Effector memory CD4-positive, alpha-beta T cell (primary cell): Measurements from ENCODE around the gene DPP10.
"Not testable (repeated sequence)": the region's sequence is repeated elsewhere in the genome, so short reads cannot be mapped to it uniquely, and the experiment has no call there.

Experiments
- DNase-seq, 3 donors: peaks; one replicate each; pipeline ENCODE4 v3.0.0-alpha.2; 2020
- H3K27ac ChIP-seq: 2 replicates; pipeline ENCODE4 v1.7.0; 2013; ENCODE audit warnings: mild to moderate bottlenecking, low read length, moderate library complexity; ENCODE audit not compliant: insufficient read depth, poor library complexity, severe bottlenecking
- H3K27me3 ChIP-seq: replicated peaks from 2 replicates; pipeline ENCODE4 v1.7.0; 2013; ENCODE audit warnings: mild to moderate bottlenecking, low read length; ENCODE audit not compliant: insufficient read depth, control insufficient read depth, poor library complexity, severe bottlenecking
- H3K36me3 ChIP-seq: 2 replicates; pipeline ENCODE4 v1.7.0; 2013; ENCODE audit warnings: mild to moderate bottlenecking, low read length, moderate library complexity; ENCODE audit not compliant: control insufficient read depth, insufficient read depth
- H3K4me1 ChIP-seq: 2 replicates; pipeline ENCODE4 v1.7.0; 2013; ENCODE audit warnings: low read length, mild to moderate bottlenecking; ENCODE audit not compliant: control insufficient read depth, insufficient read depth, poor library complexity, severe bottlenecking
- H3K4me3 ChIP-seq: 2 replicates; pipeline ENCODE4 v1.7.0; 2013; ENCODE audit warnings: low read length, low read depth, mild to moderate bottlenecking; ENCODE audit not compliant: insufficient read depth, poor library complexity, severe bottlenecking
- H3K9me3 ChIP-seq: 2 replicates; pipeline ENCODE4 v1.7.0; 2013; ENCODE audit warnings: mild to moderate bottlenecking, low read length, moderate library complexity; ENCODE audit not compliant: control insufficient read depth

DPP10 gene

DNA sequence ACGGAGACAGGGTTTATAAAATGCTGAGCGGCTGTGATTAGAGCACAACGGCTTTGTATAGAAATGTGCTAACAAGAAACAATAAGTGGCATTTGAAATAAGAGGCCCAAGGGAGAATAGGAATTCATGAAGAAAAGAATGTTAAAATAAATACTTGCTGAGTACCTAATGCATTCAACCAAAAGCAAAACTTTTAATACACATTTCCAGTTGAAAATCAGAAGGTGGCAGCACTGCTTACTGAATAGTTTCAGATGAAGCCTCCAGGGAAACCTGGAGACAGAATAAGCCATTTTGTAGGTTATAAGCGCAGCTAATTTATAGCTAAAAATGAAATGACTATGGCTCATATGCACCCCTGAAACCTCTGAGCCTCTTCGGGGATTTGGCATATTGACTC is 286.6 kb downstream of the DPP10 start:
- no peak for DNase-seq
- Histone ChIP-seq H3K27ac (no peak overlapping the region), H3K36me3 (no peaks in the 10 kb centered on the region), H3K4me3 (no peak overlapping the region), H3K9me3 (no peaks in the 10 kb centered on the region), H3K27me3 (no peaks in the 10 kb centered on the region), H3K4me1 (no peaks in the 10 kb centered on the region)

DNA sequence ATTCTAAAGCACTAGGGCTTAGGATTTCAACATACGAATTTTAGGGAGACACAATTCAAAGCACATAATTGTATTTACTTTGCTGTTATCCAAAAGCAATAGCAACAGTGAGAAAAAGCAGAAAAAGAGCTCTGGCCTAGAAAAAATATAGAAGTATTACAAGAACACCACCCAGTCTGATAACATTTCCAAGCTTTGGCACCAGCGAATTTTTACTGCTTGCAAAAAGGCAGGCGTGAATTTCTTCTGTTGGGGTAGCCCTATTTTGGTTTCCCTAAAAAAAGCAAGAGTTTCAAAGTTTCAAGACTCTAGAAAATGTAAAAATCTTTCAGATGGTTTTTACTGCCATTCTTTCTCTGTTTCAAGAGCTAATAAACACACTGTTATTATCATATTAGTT is 292.7 kb downstream of the DPP10 start:
- no peak for DNase-seq
- H3K36me3 ChIP-seq, result no peaks in the 10 kb centered on the region
- H3K4me1 ChIP-seq, result no peaks in the 10 kb centered on the region

DNA sequence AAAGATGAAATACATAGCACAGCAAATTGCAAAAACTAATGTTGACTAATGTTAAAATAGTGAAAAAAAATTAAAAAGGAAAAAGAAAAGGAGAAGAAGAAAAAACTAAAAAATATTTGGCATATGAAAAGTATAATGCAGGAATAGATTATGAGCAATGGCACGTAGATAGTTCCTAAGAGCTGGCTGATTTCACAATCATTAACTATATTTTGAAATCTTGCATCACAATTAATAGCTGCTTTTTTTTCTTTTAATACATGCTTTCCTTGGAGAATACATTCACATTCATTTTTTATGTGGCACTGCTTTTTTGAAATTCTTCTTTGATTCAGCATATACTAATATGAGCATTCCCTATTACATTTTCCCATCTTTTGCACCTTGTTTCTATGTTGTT is 299.8 kb downstream of the DPP10 start:
- Histone ChIP-seq H3K4me3 (no peak overlapping the region), H3K4me1 (no peaks in the 10 kb centered on the region), H3K36me3 (no peaks in the 10 kb centered on the region), H3K27me3 (no peaks in the 10 kb centered on the region), H3K27ac (no peak overlapping the region), H3K9me3 (no peaks in the 10 kb centered on the region)
- DNase-seq, result no peak

More for the DNA sequence above, 292.7 kb downstream of the DPP10 start:
- Histone ChIP-seq H3K27ac (no peak overlapping the region), H3K9me3 (no peaks in the 10 kb centered on the region), H3K4me3 (no peak overlapping the region), H3K27me3 (no peaks in the 10 kb centered on the region)

DNA sequence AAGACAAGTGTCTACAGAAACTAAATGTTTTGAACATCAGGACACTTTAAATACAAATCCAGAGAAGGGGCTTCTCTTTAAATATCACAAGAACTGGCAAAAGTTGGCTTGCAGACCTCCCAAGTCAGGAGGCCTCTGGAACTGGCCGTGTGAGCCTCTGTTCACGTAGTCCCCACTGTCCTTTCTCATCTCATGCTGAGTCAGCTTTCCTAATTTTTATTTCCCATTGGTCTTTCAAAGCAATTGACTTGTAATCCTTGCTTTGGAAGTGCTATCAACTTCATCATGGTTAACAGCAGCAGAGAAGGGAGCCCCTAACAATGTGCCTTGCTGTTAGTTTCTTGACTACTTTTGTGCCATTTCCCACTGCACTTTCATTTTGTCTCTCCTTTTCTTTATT is 303.3 kb downstream of the DPP10 start:
- Histone ChIP-seq H3K27ac (no peak overlapping the region), H3K4me3 (no peak overlapping the region), H3K9me3 (no peaks in the 10 kb centered on the region), H3K27me3 (no peaks in the 10 kb centered on the region), H3K36me3 (no peaks in the 10 kb centered on the region), H3K4me1 (no peaks in the 10 kb centered on the region)
- no peak for DNase-seq

DNA sequence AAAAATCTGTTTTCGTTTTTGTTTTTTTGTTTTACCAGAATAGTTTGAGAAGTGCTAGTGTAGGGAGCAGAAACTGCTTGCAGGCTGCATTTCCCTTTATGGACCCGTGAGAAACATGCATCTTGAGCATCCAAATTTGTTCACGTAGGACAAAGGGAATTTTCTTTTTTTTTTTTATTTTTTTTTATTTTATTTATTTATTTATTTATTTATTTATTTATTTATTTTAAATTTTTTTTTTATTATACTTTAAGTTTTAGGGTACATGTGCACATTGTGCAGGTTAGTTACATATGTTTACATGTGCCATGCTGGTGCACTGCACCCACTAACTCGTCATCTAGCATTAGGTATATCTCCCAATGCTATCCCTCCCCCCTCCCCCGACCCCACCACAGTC is 305.7 kb downstream of the DPP10 start:
- H3K27ac ChIP-seq, H3K9me3 ChIP-seq, H3K4me3 ChIP-seq, H3K4me1 ChIP-seq, H3K27me3 ChIP-seq, DNase-seq, H3K36me3 ChIP-seq: not testable (repeated sequence)

DNA sequence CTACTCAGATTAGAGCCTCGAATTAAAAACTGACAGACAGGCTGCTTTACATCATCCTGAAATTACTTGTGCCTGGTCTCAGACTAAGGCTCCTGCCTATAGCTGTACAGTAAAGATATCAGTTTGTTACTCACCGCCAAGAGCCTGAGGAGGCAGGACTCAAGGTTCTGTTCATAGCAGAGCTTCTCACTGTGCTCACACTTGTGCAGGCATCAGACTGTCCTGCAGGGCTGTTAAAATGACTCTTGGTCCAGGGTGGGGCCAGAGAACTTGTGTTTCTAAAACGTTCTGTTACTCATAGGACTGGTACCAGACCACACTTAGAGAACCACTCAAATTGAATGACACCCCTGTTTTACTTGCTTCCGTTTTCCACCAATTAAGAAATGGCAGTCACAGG is 310.0 kb downstream of the DPP10 start:
- H3K4me1 ChIP-seq, result no peaks in the 10 kb centered on the region
- no peaks in the 10 kb centered on the region for H3K36me3 ChIP-seq
- no peaks in the 10 kb centered on the region for H3K27me3 ChIP-seq
- no peak overlapping the region for H3K4me3 ChIP-seq
- no peak overlapping the region for H3K27ac ChIP-seq
- no peak for DNase-seq
- H3K9me3 ChIP-seq, result no peaks in the 10 kb centered on the region

DNA sequence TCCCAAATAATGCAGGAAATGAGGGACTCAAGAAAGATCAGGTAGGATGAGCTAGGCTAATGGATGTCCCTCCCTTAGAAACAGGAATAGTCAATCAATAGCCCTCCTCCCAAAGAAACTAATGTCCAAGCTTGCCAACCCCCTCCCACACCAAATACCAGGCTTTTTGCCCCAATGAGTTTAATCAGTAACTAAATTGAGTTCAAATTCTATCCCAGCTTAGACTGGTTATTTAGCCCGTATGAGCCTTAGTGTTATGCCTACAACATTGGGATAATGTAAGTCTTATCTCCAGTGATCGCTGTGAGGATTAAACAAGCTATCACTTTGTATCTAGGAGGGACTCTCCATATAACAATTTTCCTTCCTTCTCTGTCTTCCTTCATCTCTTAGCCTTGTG is 310.7 kb downstream of the DPP10 start:
- Histone ChIP-seq H3K27me3 (no peaks in the 10 kb centered on the region), H3K4me1 (no peaks in the 10 kb centered on the region), H3K27ac (no peak overlapping the region), H3K36me3 (no peaks in the 10 kb centered on the region), H3K4me3 (no peak overlapping the region), H3K9me3 (no peaks in the 10 kb centered on the region)
- no peak for DNase-seq

DNA sequence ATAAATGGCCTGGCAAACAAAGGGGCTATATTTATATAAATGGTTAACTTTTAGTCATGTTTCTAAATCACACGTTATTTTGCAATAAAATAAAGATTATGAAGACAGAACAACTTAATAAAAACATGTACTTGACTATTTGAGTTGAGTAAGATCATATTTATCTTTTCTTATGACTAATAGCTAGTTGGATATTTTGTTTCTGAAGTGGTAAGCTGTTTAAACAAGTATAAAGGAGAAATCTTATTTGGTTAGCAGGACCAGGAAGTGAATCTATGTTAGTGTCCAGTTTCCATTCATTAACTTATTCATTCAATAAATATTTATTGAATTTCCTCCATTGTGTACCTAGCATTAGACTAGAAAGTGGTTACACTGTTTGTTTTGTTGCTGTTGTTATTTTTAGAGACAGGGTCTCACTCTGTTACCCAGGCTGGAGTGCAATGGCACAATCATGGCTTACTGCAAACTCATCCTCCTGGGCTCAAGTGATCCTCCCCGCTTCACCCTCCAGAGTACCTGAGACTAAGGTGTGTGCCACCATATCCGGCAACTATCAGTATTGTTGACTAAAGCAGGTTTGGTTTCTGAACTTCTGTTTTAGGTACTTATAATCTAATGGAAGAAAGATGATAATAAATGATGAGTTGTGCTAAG is 312.6 kb downstream of the DPP10 start:
- H3K4me1 ChIP-seq, result no peaks in the 10 kb centered on the region
- no peak overlapping the region for H3K4me3 ChIP-seq
- no peaks in the 10 kb centered on the region for H3K36me3 ChIP-seq
- H3K9me3 ChIP-seq, result no peaks in the 10 kb centered on the region
- DNase-seq, result no peak
- no peak overlapping the region for H3K27ac ChIP-seq
- H3K27me3 ChIP-seq, result no peaks in the 10 kb centered on the region

DNA sequence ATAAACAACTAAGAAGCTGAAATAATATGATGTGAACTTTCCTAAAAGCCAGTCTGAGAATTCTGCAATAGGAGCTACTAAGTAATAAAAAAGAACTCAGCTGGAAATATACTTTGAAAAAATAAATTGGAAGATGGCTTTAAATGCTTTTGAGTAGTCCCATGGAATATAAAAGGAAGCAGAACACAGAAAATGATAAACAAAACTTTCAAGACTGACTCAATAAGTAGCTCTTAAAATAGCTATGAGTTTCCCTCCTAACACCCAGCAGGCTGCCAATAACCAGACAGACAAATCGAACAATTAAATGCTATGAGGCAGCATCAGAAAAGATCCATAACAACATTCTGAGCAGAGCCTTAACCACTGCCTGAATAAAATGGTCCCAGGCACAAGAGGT is 319.9 kb downstream of the DPP10 start:
- H3K36me3 ChIP-seq, result no peaks in the 10 kb centered on the region
- no peaks in the 10 kb centered on the region for H3K4me1 ChIP-seq
- H3K4me3 ChIP-seq, result no peak overlapping the region
- H3K9me3 ChIP-seq, result no peaks in the 10 kb centered on the region
- no peak for DNase-seq
- H3K27ac ChIP-seq, result no peak overlapping the region
- H3K27me3 ChIP-seq, result no peaks in the 10 kb centered on the region

DNA sequence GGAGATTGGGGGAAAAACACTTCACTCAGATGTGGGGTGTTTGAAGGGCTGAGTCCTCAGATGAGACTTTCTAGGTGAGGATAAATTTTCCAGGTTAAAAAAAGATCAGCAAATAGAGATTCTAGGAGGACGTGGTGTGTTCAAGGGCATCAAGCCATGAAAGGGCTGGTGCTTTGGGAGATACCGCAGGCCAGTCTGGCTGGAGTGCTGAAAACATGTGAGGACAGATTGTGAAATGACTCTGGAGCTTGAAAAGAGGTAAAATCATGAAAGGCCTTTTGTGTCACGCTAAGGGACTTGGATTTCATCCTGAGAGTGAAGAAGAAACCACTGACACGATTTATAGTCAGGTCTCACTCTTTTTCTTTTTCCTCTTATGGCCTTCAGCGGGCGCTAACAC is 320.5 kb downstream of the DPP10 start:
- Histone ChIP-seq H3K9me3 (no peaks in the 10 kb centered on the region), H3K4me1 (no peaks in the 10 kb centered on the region), H3K36me3 (no peaks in the 10 kb centered on the region), H3K27ac (no peak overlapping the region), H3K4me3 (no peak overlapping the region), H3K27me3 (no peaks in the 10 kb centered on the region)
- no peak for DNase-seq
